PC-3 (cell line): Measurements from ENCODE around the gene TBCEL.

Experiments
- EZH2 ChIP-seq: fragments of 300-600 bp; sonication (generic); IDR thresholded peaks from one replicate; pipeline ENCODE4 v1.6.1; 2017; ENCODE audit warnings: antibody characterized with exemption, mild to moderate bottlenecking, low read length; ENCODE audit not compliant: unreplicated experiment
- TF ChIP-seq, protein P1 (sequence below): fragments of 300-600 bp; sonication (generic); conservative IDR thresholded peaks from 2 replicates; pipeline ENCODE4 v1.5.1; 2017; ENCODE audit warnings: antibody characterized with exemption, low read depth, mild to moderate bottlenecking, low read length

DNA sequence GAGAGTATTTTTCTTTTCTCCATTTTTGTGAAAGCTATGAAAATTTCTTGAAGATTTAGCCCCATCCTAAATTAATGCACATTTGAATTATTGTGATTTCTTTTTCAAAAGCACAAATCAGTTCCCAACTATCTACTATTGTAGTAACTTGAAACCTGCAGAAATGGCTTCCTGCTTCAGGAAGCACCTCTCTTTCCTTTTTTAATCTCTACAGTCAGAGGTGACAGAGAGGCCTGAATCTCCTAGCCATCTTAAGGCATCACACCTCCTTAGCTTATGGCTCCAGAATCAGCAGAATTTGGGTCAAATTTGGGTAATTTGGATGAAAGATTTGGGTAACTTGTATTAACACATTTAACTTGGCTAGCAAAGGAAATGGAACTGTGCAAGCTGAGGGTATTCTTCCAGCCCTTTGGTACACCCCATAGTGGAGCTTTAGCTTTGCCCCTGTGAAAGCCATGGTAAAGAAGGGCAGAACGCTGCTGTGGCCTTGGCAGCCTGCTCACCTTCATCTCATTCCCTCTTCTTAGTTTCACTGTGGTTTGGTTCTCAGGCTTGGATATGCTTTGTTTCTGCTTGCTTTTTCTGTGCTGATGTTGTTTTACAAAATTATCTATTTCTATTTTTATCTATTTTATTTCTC is 16.2 kb downstream of the TBCEL start:
- TF ChIP-seq, protein P1, sequence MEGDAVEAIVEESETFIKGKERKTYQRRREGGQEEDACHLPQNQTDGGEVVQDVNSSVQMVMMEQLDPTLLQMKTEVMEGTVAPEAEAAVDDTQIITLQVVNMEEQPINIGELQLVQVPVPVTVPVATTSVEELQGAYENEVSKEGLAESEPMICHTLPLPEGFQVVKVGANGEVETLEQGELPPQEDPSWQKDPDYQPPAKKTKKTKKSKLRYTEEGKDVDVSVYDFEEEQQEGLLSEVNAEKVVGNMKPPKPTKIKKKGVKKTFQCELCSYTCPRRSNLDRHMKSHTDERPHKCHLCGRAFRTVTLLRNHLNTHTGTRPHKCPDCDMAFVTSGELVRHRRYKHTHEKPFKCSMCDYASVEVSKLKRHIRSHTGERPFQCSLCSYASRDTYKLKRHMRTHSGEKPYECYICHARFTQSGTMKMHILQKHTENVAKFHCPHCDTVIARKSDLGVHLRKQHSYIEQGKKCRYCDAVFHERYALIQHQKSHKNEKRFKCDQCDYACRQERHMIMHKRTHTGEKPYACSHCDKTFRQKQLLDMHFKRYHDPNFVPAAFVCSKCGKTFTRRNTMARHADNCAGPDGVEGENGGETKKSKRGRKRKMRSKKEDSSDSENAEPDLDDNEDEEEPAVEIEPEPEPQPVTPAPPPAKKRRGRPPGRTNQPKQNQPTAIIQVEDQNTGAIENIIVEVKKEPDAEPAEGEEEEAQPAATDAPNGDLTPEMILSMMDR: no peak
- no peak for TF ChIP-seq EZH2
